RWPE2 (cell line): ENCODE measurements around the gene ALDH3B2.

ENCODE experiments used
- ATAC-seq: fragments of 200-7000 bp; cut with Tn5 transposase; 3 replicates; pipeline ENCODE4 v1.9.1; 2021; ENCODE audit warnings: low read depth
- DNase-seq: peaks from one replicate; pipeline ENCODE4 v3.0.0-alpha.2; 2020; ENCODE audit warnings: low spot score
- H3K27ac ChIP-seq: fragments of 450-650 bp; 2 replicates; pipeline ENCODE4 v1.5.1; 2017; ENCODE audit warnings: mild to moderate bottlenecking; ENCODE audit not compliant: poor library complexity, severe bottlenecking
- H3K27me3 ChIP-seq: fragments of 250-450 bp; sonication (Bioruptor Pico); 2 replicates; pipeline ENCODE4 v1.5.1; 2021; ENCODE audit warnings: mild to moderate bottlenecking, moderate library complexity; ENCODE audit not compliant: insufficient read depth, poor library complexity, severe bottlenecking
- H3K36me3 ChIP-seq: fragments of 250-450 bp; sonication (Bioruptor Pico); 2 replicates; pipeline ENCODE4 v1.5.1; 2020; ENCODE audit warnings: low read depth, mild to moderate bottlenecking, moderate library complexity
- H3K4me1 ChIP-seq: fragments of 250-450 bp; sonication (Bioruptor Pico); 2 replicates; pipeline ENCODE4 v1.5.1; 2021; ENCODE audit warnings: mild to moderate bottlenecking, moderate library complexity; ENCODE audit not compliant: insufficient read depth, poor library complexity, severe bottlenecking
- H3K4me3 ChIP-seq: fragments of 250-450 bp; sonication (Bioruptor Pico); 2 replicates; pipeline ENCODE4 v1.5.1; 2021; ENCODE audit warnings: mild to moderate bottlenecking, moderate library complexity; ENCODE audit not compliant: severe bottlenecking
- H3K9me3 ChIP-seq: fragments of 250-450 bp; sonication (Bioruptor Pico); 2 replicates; pipeline ENCODE4 v1.5.1; 2021; ENCODE audit warnings: mild to moderate bottlenecking, moderate library complexity; ENCODE audit not compliant: severe bottlenecking
- TF ChIP-seq, protein P1 (sequence below): fragments of 450-650 bp; IDR thresholded peaks from one replicate; pipeline ENCODE4 v1.5.1; 2017; ENCODE audit warnings: mild to moderate bottlenecking, moderate library complexity; ENCODE audit not compliant: poor library complexity, severe bottlenecking

The ALDH3B2 gene

GRCh38 chr11:67699521-67699920 is 25.1 kb upstream of the ALDH3B2 start:
- no peaks in the 10 kb centered on the region for H3K36me3 ChIP-seq
- H3K27me3 ChIP-seq = no peaks in the 10 kb centered on the region
- TF ChIP-seq, protein P1, sequence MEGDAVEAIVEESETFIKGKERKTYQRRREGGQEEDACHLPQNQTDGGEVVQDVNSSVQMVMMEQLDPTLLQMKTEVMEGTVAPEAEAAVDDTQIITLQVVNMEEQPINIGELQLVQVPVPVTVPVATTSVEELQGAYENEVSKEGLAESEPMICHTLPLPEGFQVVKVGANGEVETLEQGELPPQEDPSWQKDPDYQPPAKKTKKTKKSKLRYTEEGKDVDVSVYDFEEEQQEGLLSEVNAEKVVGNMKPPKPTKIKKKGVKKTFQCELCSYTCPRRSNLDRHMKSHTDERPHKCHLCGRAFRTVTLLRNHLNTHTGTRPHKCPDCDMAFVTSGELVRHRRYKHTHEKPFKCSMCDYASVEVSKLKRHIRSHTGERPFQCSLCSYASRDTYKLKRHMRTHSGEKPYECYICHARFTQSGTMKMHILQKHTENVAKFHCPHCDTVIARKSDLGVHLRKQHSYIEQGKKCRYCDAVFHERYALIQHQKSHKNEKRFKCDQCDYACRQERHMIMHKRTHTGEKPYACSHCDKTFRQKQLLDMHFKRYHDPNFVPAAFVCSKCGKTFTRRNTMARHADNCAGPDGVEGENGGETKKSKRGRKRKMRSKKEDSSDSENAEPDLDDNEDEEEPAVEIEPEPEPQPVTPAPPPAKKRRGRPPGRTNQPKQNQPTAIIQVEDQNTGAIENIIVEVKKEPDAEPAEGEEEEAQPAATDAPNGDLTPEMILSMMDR = no peak
- peaks cover 3% of the 10 kb centered on the region for H3K9me3 ChIP-seq
- no peak for DNase-seq
- peaks cover 36% of the 10 kb centered on the region for H3K4me1 ChIP-seq
- no peak overlapping the region for H3K27ac ChIP-seq
- no peak; the same call in 2 of the 3 replicates for ATAC-seq
- H3K4me3 ChIP-seq = no peak overlapping the region

- H3K4me1 ChIP-seq = peaks cover 29% of the 10 kb centered on the region
- DNase-seq (no peak), ATAC-seq (0 out of 3 replicates have a peak, but pooled peaks have one; percentile 35)
- peaks cover 3% of the 10 kb centered on the region for H3K9me3 ChIP-seq
- TF ChIP-seq, protein P1 = peak; percentile 15
- no peaks in the 10 kb centered on the region for H3K27me3 ChIP-seq
- no peaks in the 10 kb centered on the region for H3K36me3 ChIP-seq
- no peak overlapping the region for H3K4me3 ChIP-seq
- no peak overlapping the region for H3K27ac ChIP-seq
Measured at GRCh38 chr11:67698247-67698646, 23.8 kb upstream of the ALDH3B2 start.

DNA sequence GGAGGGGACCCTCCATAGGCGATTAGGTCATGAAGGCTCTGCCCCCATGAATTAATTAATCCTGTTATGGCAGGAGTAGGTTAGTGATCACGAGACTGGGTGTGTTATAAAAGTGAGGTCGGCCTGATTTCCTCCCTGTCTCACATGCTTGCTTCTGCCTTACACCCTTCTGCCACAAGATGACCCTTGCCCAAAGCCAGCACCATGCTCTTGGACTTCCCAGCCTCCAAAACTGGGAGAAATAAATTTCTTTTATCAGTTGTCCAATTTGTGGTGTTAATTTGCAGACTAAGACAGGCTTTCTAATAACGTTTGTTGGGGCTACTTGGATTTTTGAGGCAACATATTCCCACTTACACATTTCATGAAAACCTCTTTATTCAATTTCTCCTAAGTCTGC is 23.4 kb upstream of the ALDH3B2 start:
- H3K4me3 ChIP-seq = no peak overlapping the region
- TF ChIP-seq, protein P1 = no peak
- DNase-seq (no peak), ATAC-seq (no peak)
- H3K9me3 ChIP-seq = peaks cover 3% of the 10 kb centered on the region
- no peaks in the 10 kb centered on the region for H3K36me3 ChIP-seq
- H3K27ac ChIP-seq = no peak overlapping the region
- H3K4me1 ChIP-seq = peaks cover 27% of the 10 kb centered on the region
- H3K27me3 ChIP-seq = no peaks in the 10 kb centered on the region

DNA sequence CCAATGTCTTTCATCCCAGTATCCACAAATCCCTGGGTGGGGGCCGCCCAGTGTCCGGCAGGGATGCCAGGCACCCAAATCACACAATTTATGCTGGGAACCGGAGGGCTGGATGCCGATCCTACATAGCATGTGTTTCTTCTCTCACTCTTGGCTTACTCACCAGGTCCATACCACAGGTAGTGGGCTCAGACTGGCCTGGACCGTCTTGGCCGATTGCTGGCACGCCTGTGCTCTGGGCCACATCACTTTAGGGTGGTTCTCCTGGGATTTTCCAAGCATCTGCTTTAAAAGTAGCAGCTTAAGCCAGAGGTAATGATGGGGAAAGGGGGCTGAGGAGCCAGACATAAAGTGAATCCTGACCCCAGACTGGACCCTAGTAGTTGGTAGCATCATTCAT is 22.6 kb upstream of the ALDH3B2 start:
- no peak overlapping the region for H3K27ac ChIP-seq
- ATAC-seq (no peak), DNase-seq (no peak)
- peaks cover under 1% of the 10 kb centered on the region for H3K9me3 ChIP-seq
- no peaks in the 10 kb centered on the region for H3K27me3 ChIP-seq
- H3K4me3 ChIP-seq = no peak overlapping the region
- peaks cover 27% of the 10 kb centered on the region for H3K4me1 ChIP-seq
- H3K36me3 ChIP-seq = no peaks in the 10 kb centered on the region
- TF ChIP-seq, protein P1 = no peak

DNA sequence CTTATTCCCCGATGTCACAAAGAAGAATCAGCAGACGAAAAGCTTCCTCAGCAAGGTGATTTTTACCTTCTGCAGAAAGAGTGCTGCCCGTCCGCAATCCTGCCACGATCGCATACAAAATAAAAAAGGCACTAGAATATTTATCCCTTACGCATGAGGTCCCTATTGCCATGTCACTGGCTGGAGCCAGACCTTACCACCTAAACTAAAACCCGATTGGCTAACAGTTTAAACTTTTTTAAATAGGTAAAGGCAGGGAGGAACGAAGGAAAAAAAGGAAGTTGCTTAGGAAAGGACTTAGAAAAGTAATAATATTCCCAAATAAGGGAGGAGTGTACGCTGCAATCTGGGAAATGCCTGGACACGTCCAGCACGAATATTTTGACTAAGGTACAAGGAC is 21.2 kb upstream of the ALDH3B2 start:
- DNase-seq = no peak
- Histone ChIP-seq H3K4me1 (peaks cover 16% of the 10 kb centered on the region), H3K4me3 (no peak overlapping the region), H3K36me3 (no peaks in the 10 kb centered on the region), H3K27me3 (no peaks in the 10 kb centered on the region), H3K9me3 (no peaks in the 10 kb centered on the region), H3K27ac (no peak overlapping the region)
- TF ChIP-seq, protein P1 = no peak
- ATAC-seq = peak; percentile 44; the same call in 2 of the 3 replicates
